GM23338 (cell line): Measurements from ENCODE around the gene ACSL6. TPM values are rescaled to one million over a fixed set of nuclear protein-coding genes. Genes with fewer than 3 reads are reported as not detected.

Experiments used
- ATAC-seq: fragments of 200-7000 bp; cut with Tn5 transposase; 3 replicates; pipeline ENCODE4 v1.9.1; 2020
- DNase-seq: peaks from one replicate; pipeline ENCODE4 v3.0.0-alpha.2; 2015; ENCODE audit warnings: low spot score
- H2AFZ ChIP-seq: fragments of 200-600 bp; sonication (generic); 2 replicates; pipeline ENCODE4 v1.8.0; 2016; ENCODE audit warnings: antibody characterized with exemption, mild to moderate bottlenecking, moderate library complexity
- H3F3A ChIP-seq: fragments of 200-600 bp; sonication (generic); replicated peaks from 2 replicates; pipeline ENCODE4 v1.8.0; 2017; ENCODE audit warnings: antibody characterized with exemption, mixed run types, low read depth
- H3K27ac ChIP-seq: fragments of 200-600 bp; sonication (generic); 2 replicates; pipeline ENCODE4 v1.6.1; 2016; ENCODE audit warnings: low read depth
- H3K27me3 ChIP-seq: fragments of 200-600 bp; sonication (generic); 2 replicates; pipeline ENCODE4 v1.8.0; 2016; ENCODE audit warnings: mild to moderate bottlenecking, mixed run types, moderate library complexity; ENCODE audit not compliant: insufficient read depth
- H3K36me3 ChIP-seq: fragments of 200-600 bp; sonication (generic); 2 replicates; pipeline ENCODE4 v1.8.0; 2016; ENCODE audit warnings: mild to moderate bottlenecking; ENCODE audit not compliant: insufficient read depth
- H3K4me1 ChIP-seq: fragments of 200-600 bp; sonication (generic); 2 replicates; pipeline ENCODE4 v1.8.0; 2016; ENCODE audit warnings: mild to moderate bottlenecking, moderate library complexity; ENCODE audit not compliant: insufficient read depth
- H3K4me2 ChIP-seq: fragments of 200-600 bp; sonication (generic); 2 replicates; pipeline ENCODE4 v1.7.1; 2017; ENCODE audit warnings: mixed run types
- H3K4me3 ChIP-seq: fragments of 200-600 bp; sonication (generic); 2 replicates; pipeline ENCODE4 v1.6.1; 2016; ENCODE audit warnings: mixed run types
- H3K79me2 ChIP-seq: fragments of 200-600 bp; sonication (generic); replicated peaks from 2 replicates; pipeline ENCODE4 v1.8.0; 2017; ENCODE audit warnings: mild to moderate bottlenecking; ENCODE audit not compliant: insufficient read depth
- H3K9me2 ChIP-seq: fragments of 200-600 bp; sonication (generic); 2 replicates; pipeline ENCODE4 v1.8.0; 2017; ENCODE audit not compliant: insufficient read depth
- H4K20me1 ChIP-seq: fragments of 200-600 bp; sonication (generic); replicated peaks from 2 replicates; pipeline ENCODE4 v1.8.0; 2017; ENCODE audit warnings: mild to moderate bottlenecking; ENCODE audit not compliant: insufficient read depth
- H3K27ac Mint-ChIP-seq: 2 replicates; pipeline ENCODE4 v1.8.0; 2020; ENCODE audit warnings: inconsistent platforms, mild to moderate bottlenecking, moderate library complexity, mixed read lengths
- H3K27me3 Mint-ChIP-seq: 3 replicates; pipeline ENCODE4 v1.8.0; 2022; ENCODE audit warnings: low read depth, mild to moderate bottlenecking, moderate library complexity, mixed read lengths, inconsistent platforms; ENCODE audit not compliant: insufficient read depth, poor library complexity
- H3K36me3 Mint-ChIP-seq: 3 replicates; pipeline ENCODE4 v1.8.0; 2021; ENCODE audit warnings: low read depth, mild to moderate bottlenecking, inconsistent platforms, moderate library complexity, mixed read lengths
- H3K4me1 Mint-ChIP-seq: 3 replicates; pipeline ENCODE4 v1.8.0; 2020; ENCODE audit warnings: mild to moderate bottlenecking, inconsistent platforms, mixed read lengths
- H3K4me3 Mint-ChIP-seq: 3 replicates; pipeline ENCODE4 v1.8.0; 2021; ENCODE audit warnings: moderate library complexity, mild to moderate bottlenecking, inconsistent platforms, mixed read lengths
- H3K9me3 Mint-ChIP-seq: 3 replicates; pipeline ENCODE4 v1.8.0; 2020; ENCODE audit warnings: moderate library complexity, mild to moderate bottlenecking, inconsistent platforms, mixed read lengths
- CREB1 ChIP-seq: fragments of 250-450 bp; sonication (Bioruptor Pico); IDR thresholded peaks from 2 replicates; pipeline ENCODE4 v1.5.0; 2020; ENCODE audit warnings: low read depth, mild to moderate bottlenecking, moderate library complexity
- CTCF ChIP-seq, 2 experiments: fragments of 200-600 bp in 1 of 2; sonication (generic) in 1 of 2; conservative IDR thresholded peaks; 2 replicates each; pipeline versions ENCODE4 v1.5.1 to v1.6.1; 2016 to 2017; ENCODE audit warnings: antibody characterized with exemption in 2 of 2, low read depth in 2 of 2, mild to moderate bottlenecking in 2 of 2, moderate library complexity in 1 of 2
- NANOG ChIP-seq: IDR thresholded peaks from 2 replicates; pipeline ENCODE4 v1.6.1; 2016; ENCODE audit warnings: antibody characterized with exemption, borderline replicate concordance
- POLR2AphosphoS5 ChIP-seq: IDR thresholded peaks from 2 replicates; pipeline ENCODE4 v1.6.1; 2016; ENCODE audit warnings: antibody characterized with exemption, low read depth
- ZNF114 ChIP-seq: fragments of 250-450 bp; sonication (Bioruptor Pico); IDR thresholded peaks from 2 replicates; pipeline ENCODE4 v1.5.0; 2020; ENCODE audit warnings: mild to moderate bottlenecking, moderate library complexity
- ZNF331 ChIP-seq: fragments of 250-450 bp; sonication (Bioruptor Pico); IDR thresholded peaks from 2 replicates; pipeline ENCODE4 v1.5.0; 2020; ENCODE audit warnings: low read depth, mild to moderate bottlenecking, moderate library complexity
- ZNF462 ChIP-seq: fragments of 250-450 bp; sonication (Bioruptor Pico); IDR thresholded peaks from 2 replicates; pipeline ENCODE4 v1.5.0; 2020; ENCODE audit warnings: mild to moderate bottlenecking, moderate library complexity
- polyA plus RNA-seq: library from polyadenylated mRNA; unstranded; fragments of >200 nt; fragmentation: Nextera tagmentation; extraction: Ambion mirVana; gene quantifications from 2 replicates; pipeline ENCODE4 v1.2.1, GENCODE V29; 2016
- total RNA-seq: library from RNA; depleted of rRNA; stranded (reverse); fragments of >200 nt; shearing (Covaris generic); gene quantifications from 2 replicates; pipeline ENCODE4 v1.2.3, GENCODE V29; 2014
- TF ChIP-seq, protein P1 (sequence below): IDR thresholded peaks from 2 replicates; pipeline ENCODE4 v1.6.1; 2016; ENCODE audit warnings: antibody characterized with exemption

Gene ACSL6
- total and polyA plus RNA-seq, 2 experiments from 2014 or later = 0.76 to 3.6 TPM

GRCh38 chr5:131942016-131942415 lies 69.4 kb downstream of the ACSL6 start:
- H3K36me3 Mint-ChIP-seq = no peaks in the 10 kb centered on the region
- H3K27me3 Mint-ChIP-seq = peaks cover 3% of the 10 kb centered on the region
- H3K36me3 ChIP-seq = no peaks in the 10 kb centered on the region
- H3K4me2 ChIP-seq = no peak overlapping the region
- H2AFZ ChIP-seq = no peak overlapping the region
- H3K27ac Mint-ChIP-seq = no peak overlapping the region
- H3K27me3 ChIP-seq = no peaks in the 10 kb centered on the region
- no peaks in the 10 kb centered on the region for H3K4me1 ChIP-seq
- H3F3A ChIP-seq = no peaks in the 10 kb centered on the region
- no peak for ATAC-seq
- H3K4me3 ChIP-seq = no peak overlapping the region
- no peaks in the 10 kb centered on the region for H3K4me1 Mint-ChIP-seq
- H4K20me1 ChIP-seq = no peaks in the 10 kb centered on the region
- H3K27ac ChIP-seq = no peak overlapping the region
- H3K4me3 Mint-ChIP-seq = no peak overlapping the region
- H3K9me3 Mint-ChIP-seq = no peaks in the 10 kb centered on the region
- H3K9me2 ChIP-seq = no peaks in the 10 kb centered on the region
- H3K79me2 ChIP-seq = no peaks in the 10 kb centered on the region
- no peak for TF ChIP-seq ZNF462 (CRISPR knock-in tag)
- TF ChIP-seq, protein P1, sequence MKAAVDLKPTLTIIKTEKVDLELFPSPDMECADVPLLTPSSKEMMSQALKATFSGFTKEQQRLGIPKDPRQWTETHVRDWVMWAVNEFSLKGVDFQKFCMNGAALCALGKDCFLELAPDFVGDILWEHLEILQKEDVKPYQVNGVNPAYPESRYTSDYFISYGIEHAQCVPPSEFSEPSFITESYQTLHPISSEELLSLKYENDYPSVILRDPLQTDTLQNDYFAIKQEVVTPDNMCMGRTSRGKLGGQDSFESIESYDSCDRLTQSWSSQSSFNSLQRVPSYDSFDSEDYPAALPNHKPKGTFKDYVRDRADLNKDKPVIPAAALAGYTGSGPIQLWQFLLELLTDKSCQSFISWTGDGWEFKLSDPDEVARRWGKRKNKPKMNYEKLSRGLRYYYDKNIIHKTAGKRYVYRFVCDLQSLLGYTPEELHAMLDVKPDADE = no peak
- no peak for TF ChIP-seq CREB1 (CRISPR knock-in tag)
- no peak for TF ChIP-seq ZNF331 (CRISPR knock-in tag)
- no peak for TF ChIP-seq POLR2AphosphoS5
- TF ChIP-seq CTCF (conservative IDR thresholded peaks at IDR 0.05; ENCODE audit: low read depth in 2 of 2) = no peak
- TF ChIP-seq NANOG = no peak
- TF ChIP-seq ZNF114 (CRISPR knock-in tag) = no peak
- no peak for DNase-seq
